Activated naive CD4-positive, alpha-beta T cell treated with anti-CD3 and anti-CD28 coated beads, Interleukin-2, amount 10 ng/mL, durations not matched to agents 7 days and 5 days (primary cell): ENCODE data around the gene DNAJC9.

Experiments
- CTCF ChIA-PET: fragments of 350-600 bp; sonication (Branson Sonifier 250); formaldehyde crosslinking; loops from one replicate; lab custom pipeline; 2021; ENCODE audit warnings: antibody characterized with exemption; lab: Charles Lee
- DNase-seq: peaks from one replicate; pipeline ENCODE4 v3.0.0-alpha.2; 2020
- H3K27ac Mint-ChIP-seq: one replicate; pipeline ENCODE4 v1.8.0; 2021; ENCODE audit warnings: mild to moderate bottlenecking, moderate library complexity, mixed read lengths
- H3K27me3 Mint-ChIP-seq: one replicate; pipeline ENCODE4 v1.8.0; 2021; ENCODE audit warnings: mild to moderate bottlenecking, mixed read lengths
- H3K36me3 Mint-ChIP-seq: one replicate; pipeline ENCODE4 v1.8.0; 2021; ENCODE audit warnings: mixed read lengths
- H3K4me1 Mint-ChIP-seq: one replicate; pipeline ENCODE4 v1.8.0; 2021; ENCODE audit warnings: mixed read lengths
- H3K4me3 Mint-ChIP-seq: one replicate; pipeline ENCODE4 v1.8.0; 2021; ENCODE audit warnings: mild to moderate bottlenecking, moderate library complexity, mixed read lengths
- H3K9me3 Mint-ChIP-seq: one replicate; pipeline ENCODE4 v1.8.0; 2021; ENCODE audit warnings: mixed read lengths

The DNAJC9 gene

GRCh38 chr10:73252445-73253224 is 5.6 kb upstream of the DNAJC9 start, which contains the start of gene MRPS16:
TSS of gene MRPS16 (minus strand) at chr10:73252644. CDS start at chr10:73252482, 162 bp downstream.
- H3K27me3 Mint-ChIP-seq, result no peaks in the 10 kb centered on the region
- H3K27ac Mint-ChIP-seq, result peak within 1 kb of the TSS; percentile 93
- peaks cover 57% of the 10 kb centered on the region for H3K4me1 Mint-ChIP-seq
- peak within 1 kb of the TSS; percentile 99 for H3K4me3 Mint-ChIP-seq
- DNase-seq, result peak; percentile 96
- peaks cover 36% of the 10 kb centered on the region for H3K36me3 Mint-ChIP-seq
- no peaks in the 10 kb centered on the region for H3K9me3 Mint-ChIP-seq
- CTCF ChIA-PET, result interaction anchor here (0.6 to 2.8 kb wide), 2 partner anchors 11 kb away, joined by 3 to 13 read pairs; no protein-coding TSS in a partner anchor

- DNase-seq, result peak; percentile 23
- Mint-ChIP-seq H3K4me1 (peaks cover 62% of the 10 kb centered on the region), H3K27ac (peak overlapping the region; percentile 93), H3K4me3 (peak overlapping the region; percentile 99), H3K36me3 (peaks cover 38% of the 10 kb centered on the region), H3K27me3 (no peaks in the 10 kb centered on the region), H3K9me3 (no peaks in the 10 kb centered on the region)
- CTCF ChIA-PET, result interaction anchor here (0.6 kb wide), 1 partner anchor 12 kb away, joined by 3 read pairs; no protein-coding TSS in a partner anchor
These were observed 4.8 kb upstream of the DNAJC9 start for GRCh38 chr10:73251683-73252444.

- Mint-ChIP-seq H3K27me3 (no peaks in the 10 kb centered on the region), H3K4me3 (peak overlapping the region; percentile 37), H3K9me3 (no peaks in the 10 kb centered on the region), H3K4me1 (peaks cover 83% of the 10 kb centered on the region), H3K36me3 (peaks cover 67% of the 10 kb centered on the region), H3K27ac (peak overlapping the region; percentile 97)
- CTCF ChIA-PET, result interaction anchor here (2.0 kb wide), 1 partner anchor 16 kb away, joined by 5 read pairs; no protein-coding TSS in a partner anchor
- DNase-seq, result no peak
These were observed 1.2 kb upstream of the DNAJC9 start for GRCh38 chr10:73248259-73248724.

GRCh38 chr10:73247509-73248258 is 629 bp upstream of the DNAJC9 start:
- CTCF ChIA-PET, result interaction anchor here (1.2 to 2.0 kb wide), 2 partner anchors 12 to 16 kb away, joined by 3 to 5 read pairs; no protein-coding TSS in a partner anchor
- no peak for DNase-seq
- Mint-ChIP-seq H3K27ac (peak overlapping the region; percentile 97), H3K9me3 (no peaks in the 10 kb centered on the region), H3K4me3 (peak overlapping the region; percentile 99), H3K36me3 (peaks cover 71% of the 10 kb centered on the region), H3K4me1 (peaks cover 83% of the 10 kb centered on the region), H3K27me3 (no peaks in the 10 kb centered on the region)

- no peaks in the 10 kb centered on the region for H3K9me3 Mint-ChIP-seq
- H3K27ac Mint-ChIP-seq, result peak overlapping the region; percentile 97
- DNase-seq, result no peak
- H3K36me3 Mint-ChIP-seq, result peaks cover 69% of the 10 kb centered on the region
- H3K4me1 Mint-ChIP-seq, result peaks cover 77% of the 10 kb centered on the region
- no peaks in the 10 kb centered on the region for H3K27me3 Mint-ChIP-seq
- peak overlapping the region; percentile 99 for H3K4me3 Mint-ChIP-seq
- CTCF ChIA-PET, result interaction anchor here (2.0 kb wide), 1 partner anchor 18 kb away, joined by 5 read pairs; no protein-coding TSS in a partner anchor
These were observed 771 bp downstream of the DNAJC9 start for GRCh38 chr10:73246322-73246645.

- Mint-ChIP-seq H3K4me3 (peak overlapping the region; percentile 99), H3K9me3 (no peaks in the 10 kb centered on the region), H3K27me3 (no peaks in the 10 kb centered on the region), H3K36me3 (peaks cover 68% of the 10 kb centered on the region), H3K27ac (peak overlapping the region; percentile 66), H3K4me1 (peaks cover 70% of the 10 kb centered on the region)
- CTCF ChIA-PET, result no interaction called here
- no peak for DNase-seq
These were observed 2.1 kb downstream of the DNAJC9 start for GRCh38 chr10:73244866-73245477.

- Mint-ChIP-seq H3K9me3 (no peaks in the 10 kb centered on the region), H3K4me3 (no peak overlapping the region), H3K27ac (no peak overlapping the region), H3K4me1 (peaks cover 31% of the 10 kb centered on the region), H3K36me3 (peaks cover 57% of the 10 kb centered on the region), H3K27me3 (no peaks in the 10 kb centered on the region)
- DNase-seq, result no peak
- CTCF ChIA-PET, result interaction anchor here (0.9 kb wide), 1 partner anchor 404 kb away, joined by 3 read pairs; no protein-coding TSS in a partner anchor
These were observed 7.1 kb downstream of the DNAJC9 start for GRCh38 chr10:73239908-73240307.

- CTCF ChIA-PET, result interaction anchor here (0.8 kb wide), 1 partner anchor 13 kb away, joined by 3 read pairs; no protein-coding TSS in a partner anchor
- Mint-ChIP-seq H3K4me1 (peaks cover 22% of the 10 kb centered on the region), H3K36me3 (peaks cover 56% of the 10 kb centered on the region), H3K27ac (no peak overlapping the region), H3K27me3 (no peaks in the 10 kb centered on the region), H3K9me3 (no peaks in the 10 kb centered on the region), H3K4me3 (no peak overlapping the region)
- no peak for DNase-seq
These were observed 8.0 kb downstream of the DNAJC9 start for GRCh38 chr10:73238990-73239566.

- Mint-ChIP-seq H3K4me3 (no peak overlapping the region), H3K27ac (no peak overlapping the region), H3K27me3 (no peaks in the 10 kb centered on the region), H3K9me3 (no peaks in the 10 kb centered on the region), H3K4me1 (no peaks in the 10 kb centered on the region), H3K36me3 (peaks cover 40% of the 10 kb centered on the region)
- no peak for DNase-seq
- CTCF ChIA-PET, result interaction anchor here (0.6 kb wide), 1 partner anchor 15 kb away, joined by 3 read pairs; no protein-coding TSS in a partner anchor
These were observed 12.4 kb downstream of the DNAJC9 start for GRCh38 chr10:73234695-73235094.

- Mint-ChIP-seq H3K4me3 (no peak overlapping the region), H3K36me3 (peaks cover 36% of the 10 kb centered on the region), H3K27ac (no peak overlapping the region), H3K4me1 (no peaks in the 10 kb centered on the region), H3K27me3 (no peaks in the 10 kb centered on the region), H3K9me3 (no peaks in the 10 kb centered on the region)
- CTCF ChIA-PET, result interaction anchor here (0.5 kb wide), 1 partner anchor 308 kb away, joined by 3 read pairs; no protein-coding TSS in a partner anchor
- DNase-seq, result no peak
These were observed 13.2 kb downstream of the DNAJC9 start for GRCh38 chr10:73233883-73234282.

GRCh38 chr10:73232887-73233286 is 14.2 kb downstream of the DNAJC9 start:
- Mint-ChIP-seq H3K27me3 (no peaks in the 10 kb centered on the region), H3K4me3 (no peak overlapping the region), H3K27ac (no peak overlapping the region), H3K9me3 (no peaks in the 10 kb centered on the region), H3K36me3 (peaks cover 35% of the 10 kb centered on the region), H3K4me1 (no peaks in the 10 kb centered on the region)
- CTCF ChIA-PET, result no interaction called here
- DNase-seq, result no peak

- Mint-ChIP-seq H3K27ac (no peak overlapping the region), H3K9me3 (no peaks in the 10 kb centered on the region), H3K4me1 (no peaks in the 10 kb centered on the region), H3K27me3 (no peaks in the 10 kb centered on the region), H3K4me3 (no peak overlapping the region), H3K36me3 (peaks cover 26% of the 10 kb centered on the region)
- CTCF ChIA-PET, result interaction anchor here (0.6 to 0.8 kb wide), 2 partner anchors 11 to 134 kb away, joined by 3 read pairs; no protein-coding TSS in a partner anchor
- no peak for DNase-seq
These were observed 17.5 kb downstream of the DNAJC9 start for GRCh38 chr10:73229567-73229966.

GRCh38 chr10:73228247-73228646 is 18.8 kb downstream of the DNAJC9 start:
- Mint-ChIP-seq H3K4me1 (no peaks in the 10 kb centered on the region), H3K27ac (no peak overlapping the region), H3K9me3 (no peaks in the 10 kb centered on the region), H3K27me3 (no peaks in the 10 kb centered on the region), H3K36me3 (peaks cover 19% of the 10 kb centered on the region), H3K4me3 (no peak overlapping the region)
- CTCF ChIA-PET, result no interaction called here
- DNase-seq, result no peak
